ENCODE measurements around the gene IKZF3.
"Not testable (repeated sequence)": the region's sequence is repeated elsewhere in the genome, so short reads cannot be mapped to it uniquely, and the experiment has no call there.

The IKZF3 gene

DNA sequence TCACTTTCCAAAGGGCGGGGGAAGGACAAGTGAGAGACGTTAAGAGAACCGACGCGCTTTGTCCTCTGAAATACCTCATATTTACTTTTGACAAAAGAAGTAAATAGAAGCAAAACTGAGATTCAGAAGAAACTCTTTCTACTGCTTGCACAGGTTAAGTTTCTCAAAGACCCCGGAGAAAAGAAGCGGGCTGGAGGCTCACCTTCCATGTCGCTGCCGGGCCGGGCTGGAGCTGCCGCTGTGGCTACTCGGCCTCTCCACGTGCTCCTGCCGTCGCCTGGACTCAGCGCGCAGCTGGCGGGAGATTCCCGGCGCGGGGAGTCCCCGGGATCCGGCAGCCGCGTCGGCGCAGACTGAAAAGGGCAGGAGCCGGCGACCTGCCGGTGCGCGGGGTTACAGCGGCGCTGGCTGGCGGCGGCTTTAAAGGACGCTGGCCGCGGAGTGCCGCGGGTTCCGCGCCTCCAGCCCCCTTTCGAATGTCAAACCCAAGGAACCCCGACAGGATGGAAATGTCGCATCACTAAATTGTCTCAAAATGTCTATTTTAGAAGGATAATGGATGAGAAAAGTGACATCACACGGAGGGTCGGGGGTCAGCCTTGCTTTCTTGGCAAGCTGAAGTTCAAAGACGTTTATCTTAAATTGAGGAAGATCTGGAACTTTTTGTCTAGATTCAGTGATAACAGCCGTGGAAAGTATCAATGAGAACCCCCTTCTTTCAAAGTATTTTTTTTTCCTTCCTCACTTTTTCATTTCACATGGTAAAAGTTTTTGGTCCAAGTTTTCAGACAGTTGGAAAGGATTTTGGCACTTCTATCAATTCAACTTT, at the start of gene IKZF3:
Gene IKZF3 (minus strand): TSS at position 395 of the 829 bp plus-strand sequence. CDS start 186 bp downstream, at position 209.
- peak; percentile 82 for DNase-seq

DNA sequence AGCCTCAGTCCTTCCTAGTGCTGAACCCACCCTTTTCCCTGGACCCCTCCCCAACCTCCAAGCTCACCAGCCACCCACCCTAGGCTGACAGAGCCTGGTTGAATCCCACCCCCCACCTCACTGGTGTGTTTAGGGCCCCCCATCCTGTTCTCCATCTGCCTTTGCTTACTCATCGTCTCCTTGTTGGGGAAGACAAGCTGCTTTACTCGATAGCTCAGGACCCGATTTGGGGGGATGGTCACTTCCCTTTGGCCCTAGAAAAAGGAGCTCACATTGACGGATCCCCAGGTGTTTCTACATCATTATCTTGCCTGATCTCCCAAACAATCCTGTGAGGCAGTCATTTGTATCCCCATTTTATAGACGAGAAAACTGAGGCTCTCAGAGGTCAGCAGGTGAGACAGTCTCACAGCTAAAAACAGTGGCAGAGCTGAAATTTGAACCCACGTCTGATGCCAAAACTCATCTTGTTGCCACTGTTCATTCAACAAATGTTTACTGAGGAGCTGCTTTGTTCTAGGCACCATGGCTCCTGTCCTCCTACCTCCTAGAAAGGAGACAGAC, 44.8 kb upstream of the IKZF3 start:
- DNase-seq, result no peak

DNA sequence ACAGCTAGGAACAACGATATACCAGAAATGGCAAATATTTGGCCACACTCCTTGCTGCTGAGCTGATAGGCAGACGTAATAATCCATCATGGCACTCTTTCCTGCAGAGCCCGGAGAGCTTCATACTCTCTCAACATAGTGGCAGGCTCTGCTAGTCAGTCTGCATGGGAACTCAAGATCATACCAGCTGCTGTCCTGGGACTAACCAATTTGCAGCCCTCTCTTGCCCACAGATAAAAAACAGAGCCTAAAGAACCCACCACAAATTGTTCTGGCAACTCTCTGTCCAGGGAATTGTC, 40.8 kb upstream of the IKZF3 start:
- no peak for DNase-seq

DNA sequence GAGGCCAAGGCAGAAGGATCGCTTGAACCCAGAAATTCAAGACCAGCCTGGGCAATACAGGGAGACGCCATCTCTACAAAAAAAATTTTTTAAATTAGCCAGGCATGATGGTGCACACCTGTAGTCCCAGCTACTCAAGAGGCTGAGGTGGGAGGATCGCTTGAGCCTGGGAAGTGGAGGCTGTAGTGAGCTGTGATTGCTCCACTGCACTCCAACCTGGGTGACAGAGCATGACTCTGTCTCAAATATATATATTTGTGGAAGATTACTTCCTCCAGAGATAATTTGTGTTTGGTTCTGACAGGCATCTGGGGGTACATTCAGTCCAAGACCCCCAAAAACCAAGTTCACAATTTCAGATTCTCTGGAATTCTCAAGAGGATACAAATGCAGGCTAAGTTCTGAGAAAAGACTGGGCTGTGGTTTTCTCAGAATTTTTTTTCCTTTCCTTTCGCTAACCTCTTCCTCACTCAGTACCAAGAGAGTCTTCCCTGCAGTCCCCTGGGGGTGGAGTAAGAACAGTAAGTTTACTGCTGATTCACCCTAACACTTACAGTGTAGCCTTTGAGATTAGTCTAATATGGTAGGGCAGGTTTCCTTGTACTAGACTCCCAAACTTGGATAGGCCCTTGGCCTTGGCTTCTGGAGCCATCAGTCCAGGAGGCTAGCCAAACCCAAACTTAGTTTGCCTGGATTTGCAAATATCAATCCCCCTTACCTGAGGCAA, 39.2 kb upstream of the IKZF3 start:
- peak; percentile 25 for DNase-seq

DNA sequence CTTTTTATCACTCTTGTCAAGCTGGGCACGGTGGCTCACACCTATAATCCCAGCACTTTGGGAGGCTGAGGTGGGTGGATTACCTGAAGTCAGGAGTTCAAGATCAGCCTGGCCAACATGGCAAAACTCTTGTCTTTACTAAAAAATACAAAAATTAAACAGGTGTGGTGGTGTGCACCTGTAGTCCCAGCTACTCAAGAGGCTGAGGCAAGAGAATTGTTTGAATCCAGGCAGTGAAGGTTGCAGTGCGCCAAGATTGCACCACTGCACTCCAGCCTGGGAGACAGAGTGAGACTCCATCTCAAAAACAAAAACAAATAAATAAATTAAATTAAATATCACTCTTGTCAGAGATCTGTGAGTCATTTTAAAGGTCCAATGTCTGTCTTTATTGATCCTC, 37.9 kb upstream of the IKZF3 start:
- DNase-seq, result not testable (repeated sequence)

DNA sequence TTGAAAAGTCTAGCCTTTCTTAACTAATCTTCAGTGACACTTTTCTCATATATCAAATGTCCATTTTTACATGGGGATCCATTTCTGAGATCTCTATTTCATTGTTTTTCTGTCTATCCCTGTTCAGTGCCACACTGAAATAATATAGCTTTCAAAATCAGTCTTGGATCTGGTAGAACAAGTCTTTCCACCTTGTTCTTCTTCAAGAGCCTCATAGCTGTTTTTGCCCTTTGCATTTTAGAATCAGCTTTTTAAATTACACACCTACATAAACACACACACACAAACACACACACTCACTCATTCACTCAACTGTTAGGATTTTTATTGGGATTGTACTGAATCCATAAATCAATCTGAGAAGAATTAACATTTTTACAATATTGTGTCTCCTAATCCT, 35.1 kb upstream of the IKZF3 start:
- DNase-seq, result no peak

DNA sequence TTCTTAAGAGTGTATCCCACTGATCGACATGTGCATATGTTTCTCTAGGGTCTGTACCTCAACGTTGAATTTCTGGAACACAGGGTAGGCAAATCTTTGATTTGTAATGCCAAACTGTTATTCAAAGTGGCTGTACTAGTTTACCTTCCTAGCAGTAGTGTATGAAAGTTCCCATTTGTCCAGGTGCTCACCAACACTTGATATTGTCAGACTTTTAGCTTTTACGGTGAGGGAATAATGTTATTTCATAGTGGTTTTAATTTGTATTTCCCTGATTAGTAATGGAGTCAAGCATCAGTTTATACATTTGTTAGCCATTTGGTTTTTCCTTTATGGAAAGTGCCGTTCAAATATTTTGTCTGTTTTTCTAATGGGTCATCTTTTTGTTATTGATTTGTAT, 34.0 kb upstream of the IKZF3 start:
- DNase-seq, result no peak

DNA sequence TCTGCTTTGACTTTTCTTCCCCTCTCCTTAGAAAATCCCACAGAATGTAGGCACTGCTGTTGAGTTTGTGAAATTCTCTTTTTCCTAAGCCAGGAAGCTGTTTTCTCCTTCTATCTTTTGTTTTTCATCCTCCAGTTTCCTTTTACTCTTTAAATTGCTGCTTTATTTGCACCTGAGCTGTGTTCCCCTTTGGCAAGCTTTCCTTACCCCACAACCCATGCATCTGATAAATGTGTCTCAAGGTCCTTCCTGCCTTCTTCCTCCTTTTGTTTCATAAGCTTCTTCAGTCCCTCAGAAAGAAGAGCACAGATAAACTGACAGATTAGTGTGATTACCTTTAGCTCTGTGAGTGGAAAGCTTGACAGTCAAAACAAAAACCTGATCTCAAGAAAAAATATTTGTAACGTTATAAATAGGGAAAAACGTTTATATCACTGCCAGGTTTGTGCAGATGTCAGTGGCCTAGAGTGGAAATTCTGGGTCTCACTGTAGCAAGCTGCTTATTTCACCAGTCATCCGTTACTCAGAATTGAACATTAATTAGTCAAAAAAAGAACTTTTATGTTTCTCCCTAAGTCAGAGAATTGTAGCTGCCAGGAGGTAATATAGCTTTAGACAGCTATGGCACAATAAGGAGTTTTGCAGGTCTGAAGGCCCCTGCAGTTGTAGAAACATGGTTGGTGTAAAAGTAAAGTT, 30.7 kb upstream of the IKZF3 start:
- DNase-seq, result no peak

DNA sequence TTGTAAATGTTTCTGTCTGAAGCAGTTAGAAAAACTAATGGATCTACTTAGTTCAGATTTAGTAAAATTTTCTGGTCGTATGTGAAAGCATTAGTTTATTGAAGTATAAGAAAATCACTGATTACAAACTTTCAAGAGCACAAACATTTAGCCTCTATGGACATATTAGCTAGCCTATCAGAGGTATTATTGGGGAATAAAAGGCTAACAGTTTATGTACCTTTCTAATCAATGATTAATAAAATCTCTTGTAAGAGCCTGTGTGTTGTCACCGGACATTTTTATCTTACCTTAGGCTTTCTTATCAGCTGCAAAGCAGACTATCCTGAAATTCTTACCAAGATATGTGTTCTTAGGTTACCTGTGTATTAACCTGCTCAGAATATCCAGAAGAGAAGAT, 25.1 kb upstream of the IKZF3 start:
- DNase-seq, result no peak

DNA sequence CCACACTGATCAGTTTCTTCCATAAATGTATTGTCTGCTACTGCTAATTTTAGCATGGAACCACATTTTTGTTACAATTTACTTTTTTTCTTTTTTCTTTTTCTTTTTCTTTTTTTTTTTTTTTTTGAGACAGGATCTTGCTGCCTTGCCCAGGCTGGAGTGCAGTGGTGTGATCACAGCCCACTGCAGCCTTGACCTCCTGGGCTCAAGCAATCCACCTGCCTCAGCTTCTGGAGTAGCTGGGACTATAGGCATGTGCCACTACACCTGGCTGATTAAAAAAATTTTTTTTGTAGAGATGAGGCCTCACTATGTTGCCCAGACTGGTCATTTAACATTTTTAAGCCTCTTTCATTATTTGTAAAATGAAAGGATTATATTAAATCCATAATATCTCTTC, 23.0 kb upstream of the IKZF3 start:
- DNase-seq, result no peak

DNA sequence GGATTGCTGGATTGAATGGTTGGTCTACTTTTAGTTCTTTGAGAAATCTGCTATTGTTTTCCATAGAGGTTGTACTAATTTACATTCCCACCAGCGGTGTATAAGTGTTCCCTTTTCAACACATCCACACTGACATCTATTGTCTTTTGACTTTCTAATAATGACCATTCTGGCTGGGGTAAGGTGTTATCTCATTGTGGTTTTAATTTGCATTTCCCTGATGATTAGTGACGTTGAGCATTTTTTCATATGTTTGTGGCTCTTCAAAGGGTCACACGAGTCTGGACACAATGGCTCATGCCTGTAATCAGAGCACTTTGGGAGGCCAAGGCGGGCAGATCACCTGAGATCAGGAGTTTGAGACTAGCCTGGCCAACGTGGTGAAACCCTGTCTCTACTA, 22.0 kb upstream of the IKZF3 start:
- DNase-seq, result not testable (repeated sequence)

DNA sequence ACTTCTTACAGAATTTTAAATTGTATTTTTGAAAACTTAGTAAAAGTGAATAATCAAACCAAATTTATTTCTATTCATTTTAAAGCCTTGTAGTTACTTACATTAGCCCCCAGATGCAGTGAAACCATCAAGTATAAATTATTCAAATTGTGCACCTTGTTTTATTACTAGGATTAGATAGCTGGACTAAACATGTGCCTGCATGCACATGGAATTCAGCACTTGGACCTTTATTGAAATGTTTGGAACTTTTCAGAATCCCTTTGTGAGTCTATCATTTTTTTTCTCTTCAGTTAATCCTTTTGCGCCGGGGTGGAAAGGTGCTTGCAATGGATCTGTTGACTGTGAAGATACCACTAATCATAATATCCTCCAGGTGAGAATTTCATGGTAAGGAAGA, 8.6 kb upstream of the IKZF3 start:
- no peak for DNase-seq

DNA sequence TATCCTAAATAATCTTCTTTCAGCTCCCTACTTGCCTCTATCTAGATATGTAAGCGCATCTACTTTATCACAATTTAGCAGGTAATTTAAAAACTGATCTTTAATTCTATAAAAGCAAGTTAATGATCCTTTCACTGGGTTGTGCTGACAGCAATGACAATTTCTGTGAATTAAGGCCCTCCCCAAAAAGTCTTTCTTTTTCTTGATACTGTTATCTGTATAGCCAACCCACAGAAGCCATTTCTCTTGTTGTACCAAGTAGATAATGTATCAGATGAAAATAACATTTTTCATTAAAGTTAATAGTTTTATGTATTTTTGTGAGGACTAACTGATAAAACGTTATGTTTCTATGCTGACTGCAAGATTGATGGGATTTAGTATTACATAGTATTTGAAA, 7.7 kb upstream of the IKZF3 start:
- no peak for DNase-seq

DNA sequence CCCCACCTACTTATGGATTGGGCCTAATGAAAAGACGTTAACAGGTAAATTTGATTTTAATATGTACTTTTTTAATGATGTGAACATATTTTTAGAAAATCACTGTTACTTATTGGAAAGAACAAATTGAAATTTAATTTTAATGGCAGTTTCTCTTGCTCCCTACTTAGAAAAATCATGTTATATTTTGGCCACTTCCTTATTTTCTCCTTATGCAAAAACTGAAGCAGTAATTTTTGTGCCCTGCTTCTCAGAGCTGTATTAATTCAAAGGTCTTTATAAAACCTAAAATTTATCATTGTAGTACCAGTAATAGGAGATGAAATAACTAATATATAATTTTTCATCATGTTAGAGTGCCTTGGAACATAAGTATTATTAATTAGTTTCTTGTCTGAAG, 6.7 kb upstream of the IKZF3 start:
- no peak for DNase-seq

DNA sequence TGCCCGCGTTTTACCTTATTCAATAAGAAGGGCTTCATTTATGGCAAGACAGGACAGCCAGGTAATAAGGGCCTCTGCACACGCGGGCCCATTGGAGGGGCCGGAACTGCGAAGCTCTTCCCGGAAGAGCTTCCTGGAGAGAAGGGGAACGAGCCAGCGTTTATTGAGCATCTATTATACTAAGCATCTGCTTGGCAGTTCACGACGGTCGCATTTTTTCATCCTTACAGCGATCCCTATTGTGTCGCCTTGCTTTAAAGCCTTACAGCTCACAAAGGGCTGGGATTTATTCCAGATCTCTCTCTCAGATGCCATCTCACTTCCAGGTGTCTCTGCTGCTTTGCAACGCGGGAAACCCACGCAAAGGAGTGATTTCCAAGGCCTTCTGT, 4.4 kb upstream of the IKZF3 start:
- DNase-seq, result no peak

DNA sequence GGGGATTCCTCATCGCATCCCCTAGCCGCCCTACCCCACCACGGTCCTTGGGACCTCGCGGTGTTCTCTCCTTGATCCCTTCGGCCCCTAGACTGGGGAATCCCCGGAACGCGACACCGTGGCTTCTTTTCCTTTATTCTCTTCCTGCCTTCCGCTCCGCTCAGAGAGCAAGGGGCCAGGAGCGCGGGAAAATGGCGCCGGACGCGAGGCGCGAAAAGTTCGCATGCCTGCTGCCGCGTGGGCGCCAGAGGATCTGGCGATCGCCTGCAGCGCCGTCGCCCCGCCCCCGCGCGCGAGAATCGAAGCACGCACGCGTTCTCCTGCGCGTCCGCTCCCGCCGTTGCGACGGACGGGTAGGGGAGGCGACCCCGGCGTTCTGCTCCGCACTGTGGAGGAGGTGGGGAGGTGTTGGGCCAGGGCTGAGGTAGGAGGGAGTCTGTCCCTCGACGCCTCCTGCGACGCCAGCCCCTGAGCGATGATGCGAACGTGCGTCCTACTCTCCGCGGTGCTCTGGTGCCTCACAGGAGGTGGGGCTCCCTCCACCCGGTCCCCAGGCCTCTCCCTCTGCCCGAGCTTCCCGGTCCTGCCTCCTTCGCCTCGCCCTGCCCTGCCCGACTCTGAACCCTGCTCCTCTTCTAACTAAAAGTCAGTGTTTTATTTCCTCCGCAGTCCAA, 3.9 kb upstream of the IKZF3 start, which contains the start of gene ZPBP2:
Gene ZPBP2 (plus strand): TSS at position 323 of the 674 bp plus-strand sequence. CDS start 153 bp downstream, at position 476.
- peak; percentile 63 for DNase-seq

DNA sequence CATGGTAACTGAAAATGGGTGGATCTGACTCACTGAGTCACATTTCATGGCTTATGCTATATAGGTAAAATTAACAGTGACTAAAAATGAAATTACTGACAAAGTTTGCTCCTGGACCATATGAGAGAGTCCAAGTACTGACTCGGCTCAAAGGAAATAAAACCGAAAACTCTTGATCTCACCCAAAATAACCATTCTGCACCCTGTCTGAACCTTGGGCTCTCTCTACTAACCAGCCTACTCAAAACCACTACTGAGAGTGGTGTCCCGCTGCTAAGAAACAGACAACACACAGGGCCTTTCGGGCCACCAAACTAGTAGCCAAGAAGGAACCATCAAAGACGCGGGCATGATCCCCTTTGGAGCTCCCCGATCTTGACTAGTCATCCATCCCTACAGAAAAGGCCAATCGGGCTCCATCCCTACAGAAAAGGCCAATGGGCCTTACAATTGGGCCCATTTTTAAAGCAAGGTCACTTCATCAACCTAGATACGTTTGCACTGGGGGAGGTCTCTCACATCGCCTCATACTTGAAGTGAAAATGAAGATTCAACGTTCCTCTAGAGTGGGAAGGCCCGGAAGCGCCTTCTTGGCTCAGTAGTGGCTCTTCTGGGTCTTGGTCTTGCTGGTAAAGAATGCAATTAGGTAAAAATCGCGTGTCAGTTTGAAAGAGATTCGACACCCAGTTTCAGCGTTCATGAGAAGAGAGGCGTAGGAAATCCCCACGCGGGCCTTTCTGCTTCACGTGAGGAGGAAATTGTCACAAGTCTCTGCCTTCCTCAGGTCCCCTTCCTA, 3.2 kb upstream of the IKZF3 start:
- peak; percentile 60 for DNase-seq

DNA sequence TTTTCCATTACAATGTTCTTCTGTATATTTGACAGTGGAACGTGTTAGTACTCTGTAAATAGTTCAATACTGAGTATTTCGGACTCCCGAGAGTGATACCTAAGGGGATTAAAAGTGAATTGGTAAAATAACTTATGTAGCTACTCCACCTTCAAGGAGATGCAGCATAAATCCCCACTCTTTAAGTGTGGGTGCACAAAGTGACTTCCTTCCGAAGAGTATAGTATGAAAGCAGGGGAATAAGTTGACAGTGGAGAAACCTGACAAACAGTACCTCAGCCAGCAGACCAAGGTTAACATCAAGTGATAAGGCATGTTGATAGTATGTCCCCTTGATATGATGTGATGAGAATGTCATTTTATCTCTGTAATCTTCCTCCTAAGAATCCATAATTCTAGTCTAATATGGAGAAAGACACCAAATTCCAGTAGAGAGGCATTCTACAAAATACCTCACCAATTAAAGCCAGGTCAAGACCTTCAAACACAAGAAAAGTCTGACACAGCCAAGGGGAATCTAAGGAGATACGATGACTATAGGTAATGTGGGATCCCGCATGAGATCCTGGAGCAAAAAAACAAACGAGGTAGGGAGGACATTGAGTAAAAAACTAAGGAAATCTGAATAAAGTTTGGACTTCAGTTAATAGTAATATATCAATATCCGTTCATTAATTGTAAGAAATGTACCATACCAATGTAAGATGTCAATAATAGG, 2.1 kb upstream of the IKZF3 start:
- no peak for DNase-seq

DNA sequence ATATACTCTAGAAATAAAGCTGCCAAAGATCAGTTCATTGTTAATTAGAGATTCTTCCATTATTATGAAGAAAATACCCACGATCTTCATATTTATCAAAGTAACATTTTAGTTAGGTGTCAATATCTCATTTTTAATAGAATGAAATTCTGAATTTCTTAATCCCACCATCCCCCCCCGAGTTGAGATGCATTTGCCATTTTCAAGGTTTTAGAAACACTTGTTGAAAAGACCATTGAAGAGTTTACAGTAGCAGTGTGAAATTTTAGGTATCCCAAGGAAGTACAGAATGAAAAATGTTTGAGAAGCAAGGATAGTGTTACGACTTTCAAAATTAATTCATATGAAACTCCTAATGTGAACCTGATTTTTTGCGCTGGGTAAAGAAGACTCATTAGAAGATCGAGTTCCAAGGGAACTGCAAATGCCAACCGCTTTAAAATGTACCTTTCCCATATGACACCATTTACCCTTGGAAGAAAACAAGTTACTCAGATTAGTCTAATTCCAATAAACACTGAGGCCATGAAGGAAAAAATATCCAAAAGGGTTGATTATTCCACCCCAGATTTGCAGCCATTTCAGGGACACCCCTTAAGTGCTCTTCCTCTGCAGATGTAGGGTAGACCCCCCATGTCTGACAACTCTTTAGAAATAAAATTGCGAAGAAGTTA, 731 bp downstream of the IKZF3 start:
- no peak for DNase-seq

DNA sequence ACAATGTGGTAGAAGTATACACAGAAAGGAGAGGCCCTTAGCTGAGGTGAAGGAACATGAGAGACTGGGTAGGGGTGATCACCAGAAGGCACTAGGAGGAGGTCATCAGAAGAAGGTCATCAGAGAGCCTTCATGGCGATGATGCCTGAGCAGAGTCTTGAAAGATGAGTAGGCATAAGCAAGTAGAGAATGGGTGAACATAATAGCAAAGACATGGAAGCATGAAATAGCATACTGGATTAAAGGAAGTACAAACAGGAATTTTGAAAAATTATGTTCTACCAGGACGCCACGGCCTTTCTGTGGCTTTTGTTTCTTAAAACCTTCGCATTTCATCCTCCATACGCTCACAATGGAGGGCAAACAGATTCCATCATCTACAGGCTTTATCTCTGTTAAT, 2.9 kb downstream of the IKZF3 start:
- DNase-seq, result no peak

All from CD4-positive, alpha-beta T cell treated with Interleukin-6 for 4 hours (primary cell).